ENCODE measurements around the gene MRPL55.

MRPL55 gene

DNA sequence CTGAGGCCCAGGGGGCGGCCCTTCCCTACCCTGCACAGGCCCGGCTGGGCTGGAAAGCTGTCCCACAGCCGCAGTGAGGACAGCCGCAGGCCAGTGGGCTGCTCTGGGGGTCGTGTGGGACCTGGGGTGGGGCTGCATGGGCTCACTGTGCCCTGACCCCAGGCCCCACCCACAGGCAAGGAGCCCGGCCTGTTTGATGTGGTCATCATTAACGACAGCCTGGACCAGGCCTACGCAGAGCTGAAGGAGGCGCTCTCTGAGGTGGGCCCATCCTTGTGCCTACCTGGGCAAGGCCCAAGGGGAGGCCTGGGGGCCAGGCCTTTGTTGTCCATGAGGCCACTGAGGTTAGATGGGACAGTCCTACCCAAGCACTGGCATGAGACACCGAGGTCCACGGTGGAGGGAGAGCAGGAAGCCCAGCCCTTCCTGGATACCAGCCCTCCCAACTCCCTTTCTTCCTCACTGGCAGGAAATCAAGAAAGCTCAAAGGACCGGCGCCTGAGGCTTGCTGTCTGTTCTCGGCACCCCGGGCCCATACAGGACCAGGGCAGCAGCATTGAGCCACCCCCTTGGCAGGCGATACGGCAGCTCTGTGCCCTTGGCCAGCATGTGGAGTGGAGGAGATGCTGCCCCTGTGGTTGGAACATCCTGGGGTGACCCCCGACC lies 39.2 kb upstream of the MRPL55 start:
- in situ Hi-C loops (cut with HindIII; ENCODE audit: low sequenced_read_pairs): no loop called here

DNA sequence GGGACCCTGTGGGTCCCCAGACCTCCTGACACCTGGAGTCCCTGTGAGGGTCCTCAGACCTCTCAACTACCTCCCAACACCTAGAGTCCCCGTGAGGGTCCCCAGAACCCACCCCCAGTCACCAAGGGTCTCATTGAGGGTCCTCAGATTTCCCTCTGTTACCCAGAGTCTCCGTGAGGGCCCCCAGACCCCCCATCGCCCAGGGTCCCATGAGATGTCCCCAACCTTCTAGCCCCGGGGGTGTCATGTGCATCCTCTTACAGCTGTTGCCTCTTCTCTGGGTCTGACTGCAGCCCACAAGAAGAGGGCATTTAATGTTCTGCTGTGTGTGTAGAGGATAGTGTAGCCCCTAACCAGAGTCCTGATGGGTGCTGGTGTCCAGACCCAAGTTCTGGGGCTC lies 38.7 kb upstream of the MRPL55 start:
- in situ Hi-C loops (cut with HindIII; ENCODE audit: low sequenced_read_pairs): no loop called here

DNA sequence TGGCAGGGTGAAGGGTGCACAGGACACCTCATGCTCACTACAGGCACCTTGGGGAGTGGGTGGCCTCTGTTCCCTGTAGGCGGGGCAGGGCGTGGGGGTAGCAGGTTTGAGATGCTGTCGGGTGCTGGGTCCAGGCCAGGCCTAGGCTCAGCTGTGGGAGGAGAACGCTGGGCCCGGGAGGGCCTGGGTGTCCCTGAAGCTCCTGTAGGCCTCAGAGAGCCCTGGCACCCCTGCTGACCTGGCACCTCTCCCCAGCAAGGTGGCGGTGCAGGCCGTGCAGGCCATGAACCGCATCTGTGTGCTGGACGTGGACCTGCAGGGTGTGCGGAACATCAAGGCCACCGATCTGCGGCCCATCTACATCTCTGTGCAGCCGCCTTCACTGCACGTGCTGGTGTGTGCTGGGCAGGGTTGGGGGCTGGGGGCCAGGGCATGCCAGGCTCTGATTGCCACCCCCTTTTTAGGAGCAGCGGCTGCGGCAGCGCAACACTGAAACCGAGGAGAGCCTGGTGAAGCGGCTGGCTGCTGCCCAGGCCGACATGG lies 38.1 kb upstream of the MRPL55 start:
- in situ Hi-C loops (cut with HindIII; ENCODE audit: low sequenced_read_pairs): no loop called here

DNA sequence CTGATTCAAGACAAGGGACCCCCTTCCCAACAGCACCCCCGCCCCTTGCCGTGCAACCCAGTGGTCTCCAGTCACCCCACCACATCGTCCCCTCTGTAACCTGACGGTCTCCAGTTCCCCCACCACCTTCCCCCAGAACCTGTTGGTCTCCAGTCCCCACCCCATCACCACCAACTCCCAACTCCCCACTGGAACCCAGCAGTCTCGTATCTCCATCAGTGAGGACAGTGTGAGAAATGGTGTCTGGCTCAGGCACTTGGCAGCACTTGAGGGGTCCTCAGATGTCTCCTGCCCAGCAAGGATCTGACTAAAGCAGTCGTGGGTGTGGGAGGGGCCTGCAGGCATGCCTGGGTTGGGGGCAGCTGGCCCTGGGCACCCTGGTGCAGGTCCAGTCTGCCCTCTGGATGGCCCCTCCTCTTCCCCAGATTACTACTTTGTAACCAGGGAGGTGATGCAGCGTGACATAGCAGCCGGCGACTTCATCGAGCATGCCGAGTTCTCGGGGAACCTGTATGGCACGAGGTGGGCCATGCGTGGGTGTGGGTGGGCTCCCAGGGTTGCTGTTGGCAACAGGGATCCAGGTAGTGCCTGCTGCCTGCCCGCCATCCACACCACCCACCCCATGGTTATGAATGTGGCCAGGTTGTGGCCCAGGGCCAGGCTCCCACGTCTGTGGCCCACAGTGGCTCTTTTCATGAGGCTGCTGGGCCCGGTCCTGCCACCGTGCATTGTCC lies 37.5 kb upstream of the MRPL55 start:
- in situ Hi-C loops (cut with HindIII; ENCODE audit: low sequenced_read_pairs): no loop called here

DNA sequence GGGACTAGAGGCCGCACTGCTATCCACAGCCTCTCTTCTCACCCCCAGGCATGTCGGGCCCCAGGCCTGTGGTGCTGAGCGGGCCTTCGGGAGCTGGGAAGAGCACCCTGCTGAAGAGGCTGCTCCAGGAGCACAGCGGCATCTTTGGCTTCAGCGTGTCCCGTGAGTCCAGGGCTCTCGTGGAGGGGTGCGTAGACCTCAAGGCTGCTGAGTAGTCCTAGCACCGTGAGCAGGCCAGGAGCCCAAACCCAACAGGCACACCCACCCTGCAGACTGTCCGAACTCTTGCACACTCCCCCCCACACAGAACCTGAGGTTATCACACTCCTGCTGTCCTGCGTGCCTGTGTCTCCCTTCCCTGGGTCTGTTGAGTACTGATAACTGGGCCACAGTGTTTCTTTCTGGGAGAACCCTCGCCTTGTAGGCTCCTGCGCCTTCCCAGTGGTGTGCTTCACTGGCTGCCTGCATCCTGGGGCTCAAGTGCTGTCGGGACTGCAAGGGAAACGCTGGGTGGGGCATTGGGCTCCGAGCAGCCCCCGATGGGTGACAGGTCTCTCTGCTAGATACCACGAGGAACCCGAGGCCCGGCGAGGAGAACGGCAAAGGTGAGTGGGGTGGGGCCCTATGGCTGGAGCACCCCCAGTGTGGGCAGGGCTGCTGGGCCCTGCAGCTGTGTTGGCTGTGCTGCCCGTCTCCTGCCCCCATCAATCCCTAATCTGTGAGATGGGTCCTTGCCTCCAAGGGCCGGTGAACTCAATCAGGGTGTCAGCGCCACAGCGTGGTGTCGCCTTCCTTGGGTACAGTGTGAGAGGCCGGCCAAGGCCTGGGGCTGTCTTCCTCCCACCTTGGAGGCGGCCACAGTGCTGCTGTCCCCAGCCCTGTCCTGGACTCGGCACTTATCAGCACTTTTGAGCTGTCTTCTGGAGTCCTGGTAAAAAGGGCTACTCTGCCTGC lies 36.6 kb upstream of the MRPL55 start:
- in situ Hi-C loops (cut with HindIII; ENCODE audit: low sequenced_read_pairs): no loop called here

DNA sequence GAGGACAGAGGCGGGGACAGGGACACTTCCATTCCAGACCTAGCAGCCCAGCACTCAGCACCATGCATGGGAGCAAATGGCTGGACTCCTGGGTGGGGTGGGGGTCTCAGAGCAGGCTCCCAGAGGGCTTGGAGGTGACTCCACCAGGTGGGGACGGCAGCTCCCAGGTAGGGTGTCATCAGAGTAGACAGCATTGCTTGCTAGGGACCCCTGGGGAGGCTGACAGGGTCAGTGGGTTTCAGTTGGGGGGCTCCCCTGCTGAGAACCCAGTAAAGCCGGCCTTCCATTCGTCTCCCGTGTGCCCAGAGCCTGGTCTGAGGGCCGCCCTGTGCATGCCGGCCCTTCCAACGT lies 35.9 kb upstream of the MRPL55 start:
- in situ Hi-C loops (cut with HindIII; ENCODE audit: low sequenced_read_pairs): no loop called here

DNA sequence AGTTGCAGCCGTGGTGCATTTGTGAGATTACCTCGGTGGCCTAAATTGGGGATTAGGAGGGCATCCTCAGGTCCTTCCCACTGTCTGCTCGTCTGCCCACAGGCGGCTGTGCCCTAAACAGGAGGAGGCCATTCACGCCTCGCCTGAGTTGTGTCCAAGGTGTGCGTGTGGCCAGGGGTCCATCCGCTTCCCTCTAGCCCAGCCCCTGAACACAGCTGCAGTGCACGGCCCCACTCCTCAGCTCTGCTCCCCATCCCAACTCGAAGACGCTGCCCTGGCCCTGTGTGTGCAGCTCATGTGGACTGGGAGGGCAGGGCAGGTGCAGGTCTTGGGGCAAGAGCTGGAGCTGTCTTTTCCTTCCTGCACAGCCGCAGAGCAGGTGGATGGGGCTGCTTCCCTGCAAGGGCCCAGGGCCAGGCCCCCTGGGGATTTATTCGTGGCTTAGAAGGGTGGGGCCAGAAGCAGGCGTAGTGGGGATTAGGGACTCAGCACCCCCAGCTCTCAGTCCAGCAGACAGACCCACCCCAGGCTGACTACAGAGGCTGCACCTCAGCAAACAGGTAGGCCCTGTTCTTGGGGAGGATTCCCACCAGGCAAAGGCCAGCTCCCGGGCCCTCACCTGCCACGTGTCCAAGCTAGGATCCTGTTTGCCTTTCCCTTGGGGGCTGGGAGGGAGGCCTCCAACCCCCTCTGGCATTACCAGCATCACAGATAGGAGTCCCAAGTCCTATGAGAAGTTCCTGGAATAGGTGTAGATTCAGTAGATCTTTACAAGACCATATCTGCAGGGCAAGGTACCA lies 35.3 kb upstream of the MRPL55 start:
- in situ Hi-C loops (cut with HindIII; ENCODE audit: low sequenced_read_pairs): no loop called here

DNA sequence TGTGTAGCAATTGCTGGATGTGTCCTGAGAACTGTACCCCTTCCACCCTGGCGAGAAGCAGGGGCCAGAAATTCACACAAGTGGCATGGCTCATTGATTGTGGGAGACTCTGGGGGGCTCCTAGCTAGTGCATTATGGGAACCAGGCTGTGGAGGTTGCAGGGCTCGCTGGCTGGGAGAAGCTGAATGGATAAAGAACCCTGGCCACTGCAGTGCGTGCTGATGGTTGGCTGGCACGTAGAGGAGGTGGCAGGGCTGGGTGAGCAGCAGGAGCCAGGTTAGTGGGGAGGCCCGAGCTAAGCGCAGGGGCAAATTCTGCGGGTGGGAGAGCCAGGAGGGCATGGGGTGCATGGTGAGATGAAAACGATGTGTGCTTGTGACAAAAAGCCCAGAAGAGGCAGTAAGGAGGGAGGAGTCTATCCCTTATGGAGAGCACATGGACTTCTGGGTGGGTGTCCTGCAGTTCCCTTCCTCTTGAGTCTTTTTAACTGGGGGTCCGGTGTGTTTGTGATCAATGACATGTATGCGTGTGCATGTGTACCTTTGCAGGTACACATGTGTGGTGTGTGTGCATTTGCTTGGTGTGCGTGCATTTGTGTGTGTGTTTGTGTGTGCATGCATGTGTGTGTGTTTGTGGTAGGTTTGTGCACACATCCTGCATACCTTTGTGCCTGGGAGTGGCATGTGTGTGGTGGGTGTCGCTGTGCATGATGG lies 34.5 kb upstream of the MRPL55 start:
- in situ Hi-C loops (cut with HindIII; ENCODE audit: low sequenced_read_pairs): no loop called here

DNA sequence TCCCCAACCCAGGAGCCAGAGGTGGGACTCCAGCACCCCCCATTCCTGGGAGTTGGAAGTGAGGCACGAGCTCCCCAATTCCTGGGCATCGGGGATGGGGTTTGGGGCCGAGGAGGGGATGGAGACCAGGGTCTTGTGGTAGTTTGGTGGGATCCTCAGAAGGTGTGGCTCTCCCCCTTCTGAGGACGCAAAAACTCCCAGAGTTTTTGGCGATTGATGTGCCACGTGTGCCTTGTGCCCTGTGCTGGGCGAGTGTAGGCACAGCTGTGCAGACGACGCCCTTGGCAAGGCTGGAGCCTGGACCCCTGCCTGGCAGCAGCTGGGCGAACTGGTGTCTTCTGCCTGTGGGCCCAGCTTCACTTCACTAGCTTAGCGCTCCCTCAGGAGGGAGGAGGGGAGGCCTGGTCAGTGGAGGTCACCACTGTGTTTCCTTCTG lies 33.6 kb upstream of the MRPL55 start:
- in situ Hi-C loops (cut with HindIII; ENCODE audit: low sequenced_read_pairs): no loop called here

DNA sequence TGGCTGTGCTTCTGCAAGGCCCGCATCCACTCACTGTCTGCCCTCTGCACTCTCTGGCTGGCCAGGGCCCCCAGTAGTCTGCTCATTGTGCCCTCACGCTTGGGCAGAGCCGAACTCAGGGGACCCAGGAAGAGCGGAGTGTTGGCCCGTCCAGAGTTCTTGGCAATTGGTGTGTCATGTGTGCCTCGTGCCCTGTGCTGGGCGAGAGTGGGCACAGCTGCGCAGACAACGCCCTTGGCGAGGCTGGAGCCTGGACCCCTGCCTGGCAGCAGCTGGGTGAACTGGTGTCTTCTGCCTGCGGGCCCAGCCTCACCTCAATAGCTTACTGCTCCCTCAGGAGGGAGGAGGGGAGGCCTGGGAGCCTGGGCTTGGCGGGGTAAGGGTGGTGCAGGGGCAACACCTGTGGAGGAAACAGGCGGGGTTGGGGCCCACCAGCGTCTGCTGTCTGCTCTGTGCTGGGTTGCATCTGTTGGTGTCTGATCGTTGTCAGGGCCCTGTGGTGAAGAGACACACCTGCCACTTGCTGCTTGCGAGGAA lies 33.1 kb upstream of the MRPL55 start:
- in situ Hi-C loops (cut with HindIII; ENCODE audit: low sequenced_read_pairs): no loop called here

DNA sequence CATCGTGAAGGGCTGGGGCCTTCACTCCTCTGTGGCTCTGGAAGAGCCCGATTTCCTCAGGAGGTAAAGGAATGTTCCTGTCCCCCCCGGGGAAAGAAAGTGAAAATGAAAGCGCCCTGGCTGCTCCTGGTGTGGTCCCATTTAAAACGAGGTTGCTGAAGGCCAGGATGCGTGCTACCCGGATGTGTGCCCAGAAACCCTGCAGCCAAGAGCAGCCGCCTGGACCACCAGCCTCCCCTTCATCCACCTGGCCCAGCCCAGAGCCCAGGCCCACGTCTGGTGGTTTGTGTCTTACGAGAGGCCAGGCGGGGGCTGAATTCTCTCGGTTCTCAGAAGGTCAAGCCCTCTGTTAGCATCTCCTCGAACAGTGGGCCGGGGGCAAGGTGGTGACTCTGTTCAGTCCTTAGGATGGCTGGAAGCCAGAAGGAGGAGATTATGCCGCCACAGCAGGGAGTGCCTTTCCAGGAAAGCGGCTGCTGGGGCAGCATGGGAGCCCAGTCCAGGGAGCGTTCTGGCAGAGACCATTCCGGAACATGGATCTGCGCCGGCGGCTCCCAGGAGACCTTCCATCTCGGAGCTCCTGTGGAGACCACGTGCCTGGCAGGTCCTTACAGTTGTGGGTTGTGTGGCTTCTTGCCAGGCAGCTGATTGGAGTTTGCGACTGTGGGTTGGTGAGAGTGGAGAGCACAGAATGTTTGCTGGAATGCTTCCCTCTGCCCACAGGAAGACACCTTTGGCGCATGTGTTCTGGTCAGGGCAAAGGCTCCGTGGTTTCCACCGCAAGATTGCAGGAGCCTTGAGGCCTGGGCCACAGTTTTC lies 32.3 kb upstream of the MRPL55 start:
- in situ Hi-C loops (cut with HindIII; ENCODE audit: low sequenced_read_pairs): no loop called here

DNA sequence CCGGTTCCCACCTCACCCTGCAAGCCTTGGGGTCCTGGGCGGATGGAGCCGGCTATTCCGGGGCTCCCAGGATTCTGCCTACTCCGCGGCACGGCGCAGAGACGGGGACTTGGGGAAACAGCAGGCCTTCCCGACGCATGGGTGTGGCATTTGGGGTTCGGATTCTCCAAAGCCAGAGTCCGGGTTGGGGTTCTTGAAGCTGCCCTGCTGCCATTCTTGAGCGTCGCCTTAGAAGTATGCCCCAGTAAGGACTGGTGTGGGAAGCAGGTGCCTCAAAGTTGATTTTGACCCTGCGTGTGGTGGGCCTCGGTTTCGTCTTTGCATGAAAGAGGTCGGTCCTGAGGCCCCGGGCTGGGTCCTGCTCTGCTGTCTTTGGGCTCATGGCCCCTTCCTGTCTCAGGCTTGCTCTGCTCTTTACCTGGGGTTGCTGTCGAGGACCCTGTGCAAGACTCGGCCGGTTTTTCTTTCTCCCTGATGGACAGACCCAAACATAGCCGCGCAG lies 31.7 kb upstream of the MRPL55 start:
- in situ Hi-C loops (cut with HindIII; ENCODE audit: low sequenced_read_pairs): no loop called here

DNA sequence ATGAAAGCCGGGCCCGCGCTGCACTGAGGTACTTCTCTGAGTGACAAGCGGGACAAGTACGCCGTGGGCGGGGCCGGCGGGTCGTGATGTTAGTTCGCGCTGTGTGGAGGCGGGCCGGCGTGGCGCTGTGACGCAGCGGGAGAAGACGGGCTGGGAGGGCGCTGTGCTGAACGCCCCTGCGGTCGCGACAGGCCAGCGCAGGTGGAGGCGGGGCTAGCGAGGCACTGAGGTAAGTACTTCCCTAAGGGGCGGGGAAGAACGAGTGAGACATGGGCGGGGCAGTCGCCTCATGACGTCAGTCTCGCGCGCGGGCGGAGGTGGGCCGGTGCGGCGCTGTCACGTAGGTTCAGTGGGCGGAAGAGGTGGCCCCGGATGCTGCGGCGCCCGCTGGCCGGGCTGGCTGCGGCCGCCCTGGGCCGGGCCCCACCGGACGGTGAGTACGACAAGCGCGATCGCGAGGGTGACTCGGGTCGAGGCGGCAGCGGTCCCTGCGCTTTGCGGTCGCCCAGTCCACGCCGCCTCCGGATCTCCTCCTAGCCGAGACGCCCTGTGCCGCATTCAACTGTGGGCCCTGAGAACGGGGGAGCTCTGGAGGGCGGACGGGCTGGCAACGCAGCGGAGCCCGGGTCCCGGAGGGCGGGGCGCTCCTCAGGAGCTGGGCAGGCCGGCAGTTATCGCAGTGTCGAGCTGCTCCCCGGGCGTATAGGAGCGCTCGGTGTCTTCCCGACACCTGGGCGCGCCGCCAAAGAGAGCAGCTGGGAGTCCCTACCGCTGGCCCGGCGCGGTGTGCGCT lies 31.0 kb upstream of the MRPL55 start, which contains the start of gene GUK1:
TSS of gene GUK1 (plus strand) at position 349 of the 793 bp plus-strand sequence. CDS start at position 373, 24 bp downstream.
- in situ Hi-C loops (cut with HindIII; ENCODE audit: low sequenced_read_pairs): loop anchor here (5.0 kb wide), 1 partner anchor 47 kb away; no protein-coding TSS in a partner anchor

DNA sequence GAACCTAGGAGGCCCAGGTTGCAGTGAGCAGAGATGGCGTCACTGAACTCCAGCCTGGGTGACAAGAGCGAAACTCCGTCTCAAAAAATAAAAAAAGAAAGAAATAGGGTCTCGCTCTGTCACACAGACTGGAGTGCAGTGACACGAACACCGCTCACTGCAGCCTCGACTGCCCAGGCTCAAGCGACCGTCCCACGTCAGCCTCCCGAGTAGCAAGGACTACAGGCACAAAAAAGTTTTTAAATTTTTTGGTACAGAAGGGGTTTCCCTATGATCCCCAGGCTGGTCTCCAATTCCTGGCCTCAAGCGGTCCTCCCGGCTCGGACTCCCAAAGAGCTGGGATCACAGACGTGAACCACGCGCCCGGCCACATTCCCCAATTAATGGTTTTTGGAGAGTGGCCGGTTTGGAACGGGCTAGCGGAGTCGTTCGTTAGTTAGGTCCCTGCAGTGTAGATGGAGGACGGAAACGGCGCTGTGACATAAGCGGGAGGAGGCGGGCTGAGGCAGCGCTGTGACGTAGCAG lies 30.4 kb upstream of the MRPL55 start:
- in situ Hi-C loops (cut with HindIII; ENCODE audit: low sequenced_read_pairs): loop anchor here (5.0 kb wide), 1 partner anchor 48 kb away; no protein-coding TSS in a partner anchor

DNA sequence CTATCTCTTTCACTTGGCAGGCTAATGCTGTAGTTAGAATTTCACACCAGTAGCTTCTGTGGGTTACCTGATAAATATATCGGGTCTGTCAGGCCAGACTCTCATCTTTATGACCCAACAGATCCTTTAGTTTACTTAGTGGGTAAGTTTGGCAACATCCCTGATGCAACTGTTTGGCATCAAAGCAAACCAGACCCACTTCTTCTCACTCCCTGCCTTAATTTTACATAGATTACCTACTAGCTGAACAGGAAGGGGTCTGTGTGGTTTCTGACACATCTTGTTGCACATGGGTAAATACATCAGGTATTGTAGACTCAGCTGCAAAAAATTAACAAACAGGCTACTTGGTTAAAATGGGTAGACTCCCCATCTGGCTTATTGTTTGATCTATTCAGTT lies 27.8 kb upstream of the MRPL55 start:
- in situ Hi-C loops (cut with HindIII; ENCODE audit: low sequenced_read_pairs): loop anchor here (5.0 kb wide), 1 partner anchor 50 kb away; no protein-coding TSS in a partner anchor

DNA sequence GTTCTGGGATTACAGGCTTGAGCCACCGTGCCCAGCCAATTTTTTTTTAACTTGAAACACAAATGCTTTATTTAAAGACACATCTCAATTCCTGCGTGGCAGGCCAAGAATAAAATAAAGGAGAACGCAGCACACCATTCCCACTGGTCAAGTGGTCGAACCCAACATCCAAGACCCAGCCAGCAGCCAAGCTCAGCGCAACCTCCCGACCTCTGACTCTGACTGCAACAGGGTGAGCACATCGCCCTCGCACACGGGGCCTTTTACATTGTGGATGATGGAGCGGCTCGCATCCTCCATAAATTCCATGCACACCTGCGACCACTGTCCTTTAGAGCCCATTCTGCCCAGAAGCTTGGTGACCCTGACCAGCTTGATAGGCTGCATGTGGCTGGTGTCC lies 25.5 kb upstream of the MRPL55 start:
- in situ Hi-C loops (cut with HindIII; ENCODE audit: low sequenced_read_pairs): no loop called here

DNA sequence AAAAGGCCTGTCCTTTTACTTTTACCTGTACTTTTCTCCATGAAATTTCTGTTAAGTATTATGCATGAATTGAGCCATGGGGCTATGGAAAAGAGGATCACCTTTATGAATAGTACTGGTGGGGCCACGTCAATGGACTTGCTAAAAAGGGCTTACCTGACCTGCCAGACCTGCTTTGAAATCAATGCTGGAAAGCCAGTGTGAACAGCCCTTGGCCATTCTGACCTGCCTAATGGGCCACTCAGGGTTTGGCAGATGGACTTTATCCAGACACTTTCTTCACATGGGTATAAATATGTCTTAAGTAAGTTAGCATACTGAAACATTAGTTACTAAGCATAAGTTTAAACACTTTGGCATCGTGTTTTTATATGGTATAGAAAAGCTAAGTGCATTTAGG lies 22.7 kb upstream of the MRPL55 start:
- in situ Hi-C loops (cut with HindIII; ENCODE audit: low sequenced_read_pairs): no loop called here
